HG03139 (cell line): ENCODE results near the gene PML.

Experiments used
- ATAC-seq: cut with Tn5 transposase; IDR thresholded peaks from one replicate; pipeline ENCODE4 v1.9.1; 2021; ENCODE audit not compliant: unreplicated experiment

Gene PML, protein sequence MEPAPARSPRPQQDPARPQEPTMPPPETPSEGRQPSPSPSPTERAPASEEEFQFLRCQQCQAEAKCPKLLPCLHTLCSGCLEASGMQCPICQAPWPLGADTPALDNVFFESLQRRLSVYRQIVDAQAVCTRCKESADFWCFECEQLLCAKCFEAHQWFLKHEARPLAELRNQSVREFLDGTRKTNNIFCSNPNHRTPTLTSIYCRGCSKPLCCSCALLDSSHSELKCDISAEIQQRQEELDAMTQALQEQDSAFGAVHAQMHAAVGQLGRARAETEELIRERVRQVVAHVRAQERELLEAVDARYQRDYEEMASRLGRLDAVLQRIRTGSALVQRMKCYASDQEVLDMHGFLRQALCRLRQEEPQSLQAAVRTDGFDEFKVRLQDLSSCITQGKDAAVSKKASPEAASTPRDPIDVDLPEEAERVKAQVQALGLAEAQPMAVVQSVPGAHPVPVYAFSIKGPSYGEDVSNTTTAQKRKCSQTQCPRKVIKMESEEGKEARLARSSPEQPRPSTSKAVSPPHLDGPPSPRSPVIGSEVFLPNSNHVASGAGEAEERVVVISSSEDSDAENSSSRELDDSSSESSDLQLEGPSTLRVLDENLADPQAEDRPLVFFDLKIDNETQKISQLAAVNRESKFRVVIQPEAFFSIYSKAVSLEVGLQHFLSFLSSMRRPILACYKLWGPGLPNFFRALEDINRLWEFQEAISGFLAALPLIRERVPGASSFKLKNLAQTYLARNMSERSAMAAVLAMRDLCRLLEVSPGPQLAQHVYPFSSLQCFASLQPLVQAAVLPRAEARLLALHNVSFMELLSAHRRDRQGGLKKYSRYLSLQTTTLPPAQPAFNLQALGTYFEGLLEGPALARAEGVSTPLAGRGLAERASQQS

GRCh38 chr15:73994413-73994883 lies at the start of gene PML:
Gene PML, plus strand, starts transcription at chr15:73994716. Its CDS starts 97 bp downstream, at chr15:73994813.
- peak; percentile 67 for ATAC-seq

GRCh38 chr15:73945130-73945508 lies 49.4 kb upstream of the PML start:
- no peak for ATAC-seq

- no peak for ATAC-seq
Measured at GRCh38 chr15:73946046-73946721, 48.3 kb upstream of the PML start.

- ATAC-seq: no peak
Measured at GRCh38 chr15:73946795-73947370, 47.6 kb upstream of the PML start.

DNA sequence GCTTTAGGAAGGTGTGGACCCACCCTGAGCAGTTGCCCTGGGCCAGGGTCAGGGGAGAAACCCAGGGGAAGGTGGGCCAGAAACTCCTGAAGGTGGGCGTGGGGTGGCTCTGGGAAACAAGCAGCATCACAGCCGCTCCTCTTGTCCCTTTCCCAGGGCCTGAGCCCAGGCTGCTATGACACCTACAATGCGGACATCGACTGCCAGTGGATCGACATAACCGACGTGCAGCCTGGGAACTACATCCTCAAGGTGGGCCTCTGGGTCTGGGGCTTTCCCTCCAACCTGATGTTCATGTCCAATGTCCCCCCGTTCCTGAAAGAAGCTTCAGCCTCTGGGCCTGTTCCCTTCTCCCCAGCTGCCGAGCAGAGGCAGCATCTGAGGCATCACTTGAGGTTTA lies 46.9 kb upstream of the PML start:
- no peak for ATAC-seq

DNA sequence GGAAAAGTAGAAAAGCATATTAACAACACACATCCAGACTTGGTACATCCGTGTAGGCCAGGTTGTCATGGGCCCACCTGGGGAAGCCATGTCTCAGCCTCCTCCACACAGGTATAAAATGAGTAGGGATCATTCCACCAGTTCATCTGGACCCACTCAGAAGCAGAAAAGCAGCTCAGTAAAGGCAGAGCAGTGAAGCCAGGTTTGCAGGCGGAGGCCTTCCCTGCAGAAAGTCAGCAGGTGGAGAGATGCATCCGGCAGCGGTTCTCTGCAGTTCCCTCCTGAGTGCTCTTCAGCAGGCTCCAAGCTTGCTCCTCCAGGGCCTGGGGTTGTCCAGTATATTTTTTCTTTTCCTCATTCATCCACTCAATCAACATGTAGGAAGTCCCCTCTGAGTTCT lies 46.1 kb upstream of the PML start:
- ATAC-seq: no peak

DNA sequence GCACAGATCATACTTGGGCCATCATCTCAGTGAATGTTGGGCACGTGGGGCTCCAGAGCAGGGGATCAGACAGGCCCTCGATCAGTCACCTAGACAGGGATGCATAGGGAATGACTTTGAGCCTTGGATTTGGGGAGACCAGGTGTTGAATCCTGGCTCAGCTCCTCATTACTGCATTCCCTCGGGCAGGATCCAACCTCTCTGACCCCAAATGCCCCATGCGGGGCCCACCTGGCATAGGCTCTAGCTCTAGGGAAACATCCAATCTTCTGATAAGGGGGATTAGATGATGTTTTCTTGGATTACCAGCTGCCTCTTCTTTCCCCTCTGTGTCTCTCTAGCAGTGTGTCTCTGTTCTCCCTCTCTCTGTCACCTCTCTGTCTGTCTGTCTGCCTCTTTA lies 45.5 kb upstream of the PML start:
- ATAC-seq: no peak

GRCh38 chr15:73949496-73949895 lies 45.0 kb upstream of the PML start:
- no peak for ATAC-seq

GRCh38 chr15:73950479-73950830 lies 44.1 kb upstream of the PML start:
- no peak for ATAC-seq

- ATAC-seq: peak; percentile 53
Measured at GRCh38 chr15:73950831-73951561, 43.5 kb upstream of the PML start.

DNA sequence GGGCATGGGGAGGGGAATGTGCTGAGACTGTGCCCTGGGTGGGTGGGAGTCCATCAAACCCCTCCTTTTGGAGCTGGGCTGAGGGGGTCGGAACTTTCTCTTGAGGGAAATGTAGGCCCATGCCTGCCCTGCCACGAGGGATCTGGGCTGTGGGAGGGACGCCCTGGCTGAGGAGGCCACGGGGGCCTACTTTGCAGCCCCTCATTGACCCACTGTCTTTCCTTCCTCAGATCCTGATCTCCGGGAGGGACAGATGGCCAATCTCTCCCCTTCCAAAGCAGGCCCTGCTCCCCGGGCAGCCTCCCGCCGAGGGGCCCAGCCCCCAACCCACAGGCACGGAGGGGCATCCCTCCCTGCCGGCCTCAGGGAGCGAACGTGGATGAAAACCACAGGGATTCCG lies 42.9 kb upstream of the PML start:
- ATAC-seq: no peak

DNA sequence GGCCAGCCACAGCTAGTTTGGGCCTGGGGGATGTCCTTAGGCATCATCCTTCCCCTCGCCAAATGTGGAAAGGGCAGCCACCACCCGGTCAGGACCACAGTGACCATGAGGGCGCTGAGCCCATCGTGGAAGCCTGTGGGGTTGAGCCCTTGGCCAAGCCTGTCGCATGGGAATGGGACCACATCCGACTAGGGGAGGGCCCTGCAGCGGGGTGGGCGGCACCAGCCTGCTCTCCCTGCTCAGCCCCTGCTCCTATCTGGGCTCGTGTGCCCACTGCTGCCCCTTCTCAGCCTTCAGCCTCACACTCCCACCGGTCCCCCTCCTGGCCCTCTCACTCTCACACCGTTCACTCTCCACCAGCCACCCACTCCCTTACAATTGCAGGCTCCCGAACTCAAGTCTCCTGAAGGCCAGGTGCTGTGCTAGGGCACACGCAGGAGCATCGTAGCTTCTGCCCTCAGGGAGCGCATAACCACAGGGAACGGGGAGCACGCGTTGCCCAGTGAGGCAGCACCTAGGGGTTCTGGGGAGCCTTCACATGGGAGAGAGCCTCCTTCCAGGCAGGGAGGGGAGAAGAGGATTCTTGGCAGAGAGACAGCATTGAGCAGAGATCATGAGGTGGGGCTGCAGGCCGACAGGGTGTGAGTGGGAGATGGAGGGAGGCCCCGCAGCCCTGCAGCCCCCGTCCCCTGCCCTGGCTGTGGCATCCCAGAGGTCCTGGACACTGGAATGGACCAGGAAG lies 42.2 kb upstream of the PML start:
- no peak for ATAC-seq

DNA sequence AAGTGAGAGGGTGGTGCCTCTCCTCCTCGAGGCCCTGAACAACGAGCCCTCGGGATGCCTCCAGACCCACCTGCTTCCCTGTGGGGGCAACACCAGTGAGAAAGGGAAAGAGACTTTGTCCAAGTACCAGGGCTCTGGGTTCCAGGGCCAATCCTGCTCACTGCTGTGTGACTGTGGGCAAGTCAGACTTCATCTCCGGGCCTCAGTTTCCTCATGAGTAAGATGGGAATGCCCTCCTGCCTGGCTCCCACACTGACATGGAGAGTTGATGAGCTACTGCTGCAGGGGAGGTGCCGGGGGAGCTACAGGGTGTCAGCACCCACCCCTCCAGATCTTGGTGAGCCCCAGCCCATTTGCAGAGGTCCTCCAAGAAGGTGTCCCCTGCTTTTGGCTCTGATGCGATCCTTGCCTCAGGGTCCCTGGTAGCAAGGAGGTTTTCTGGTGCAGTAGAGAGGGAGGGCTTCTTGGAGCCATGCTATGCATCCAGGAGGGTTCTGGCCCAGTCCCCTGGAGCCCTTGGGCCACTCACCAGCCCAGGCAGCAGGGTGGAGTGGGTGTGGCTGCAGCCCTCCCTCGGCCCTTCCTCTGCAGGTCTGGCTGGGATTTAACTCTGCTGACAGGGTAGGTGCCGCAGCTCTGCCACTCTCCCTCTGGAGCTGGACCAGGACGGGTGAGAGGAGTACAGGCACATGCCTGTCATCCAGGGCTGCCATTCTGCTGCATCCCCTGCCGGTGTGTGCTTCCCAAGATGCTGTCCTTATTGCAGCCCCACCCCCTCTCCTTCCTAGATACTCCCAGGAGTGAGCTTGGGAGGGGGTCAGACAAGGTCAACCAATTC lies 41.4 kb upstream of the PML start:
- ATAC-seq: no peak

GRCh38 chr15:73954188-73955145 lies 40.0 kb upstream of the PML start:
- ATAC-seq: no peak

DNA sequence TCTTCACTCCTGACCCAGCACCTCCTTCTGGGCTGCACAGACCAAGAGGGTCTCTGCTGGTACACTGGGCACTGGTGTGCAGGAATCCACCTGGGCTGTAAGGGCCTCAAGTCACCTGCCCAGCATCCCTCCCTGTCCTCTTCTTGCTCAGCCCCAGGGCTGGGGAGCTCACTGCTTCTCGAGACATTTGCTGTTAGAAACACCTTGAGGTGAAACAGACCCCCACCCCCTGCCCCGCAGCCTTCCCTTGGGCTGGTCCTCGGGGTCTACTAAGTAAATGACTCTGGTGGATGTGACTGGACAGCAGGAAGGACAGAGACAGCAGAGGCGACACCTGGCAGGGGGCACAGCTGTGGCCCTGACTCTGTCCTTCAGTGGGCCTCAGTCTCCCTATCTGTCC lies 39.2 kb upstream of the PML start:
- ATAC-seq: no peak

GRCh38 chr15:73955861-73956742 lies 38.4 kb upstream of the PML start:
- no peak for ATAC-seq

DNA sequence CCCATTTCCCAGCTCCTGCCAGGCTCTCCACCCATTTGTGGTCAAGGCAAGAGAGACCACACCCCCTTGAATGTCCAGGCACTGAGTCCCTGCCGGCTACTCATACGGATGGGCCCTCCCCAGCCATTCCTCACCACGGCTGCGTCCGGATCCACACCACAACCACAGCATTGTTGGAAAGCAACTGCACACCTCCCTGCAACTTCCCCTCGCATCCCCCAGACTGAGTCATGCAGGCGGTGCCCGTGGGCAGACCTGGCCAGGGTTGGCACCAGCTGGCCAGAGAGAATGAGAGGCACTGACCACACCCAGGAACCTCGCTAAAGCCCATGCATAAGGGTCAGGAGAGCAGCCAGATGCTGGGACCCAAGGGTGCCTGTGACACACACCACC lies 37.8 kb upstream of the PML start:
- ATAC-seq: no peak
